Peyer's patch (tissue), 4 donors: ENCODE data around the gene ZFHX3. TPM values are rescaled to one million over a fixed set of nuclear protein-coding genes. Genes with fewer than 3 reads are reported as not detected.

Experiments
- DNase-seq, 3 donors: peaks; one replicate each; pipeline ENCODE4 v3.0.0-alpha.2; 2017 to 2019
- H3K27ac ChIP-seq, 4 donors: fragments of 200-600 bp; sonication (generic); one replicate each; pipeline ENCODE4 v1.5.1; 2016 to 2019
- H3K27me3 ChIP-seq, 2 donors: fragments of 200-600 bp; sonication (generic); one replicate each; pipeline ENCODE4 v1.5.1; 2019
- H3K36me3 ChIP-seq, 3 donors: fragments of 200-600 bp; sonication (generic); one replicate each; pipeline ENCODE4 v1.5.1; 2016 to 2019
- H3K4me1 ChIP-seq, 4 donors: fragments of 200-600 bp; sonication (generic); one replicate each; pipeline ENCODE4 v1.5.1; 2016 to 2019
- H3K4me3 ChIP-seq, 4 donors: fragments of 200-600 bp; sonication (generic); 1 replicate in 3 of 4; 2 replicates in 1 of 4; pipeline ENCODE4 v1.5.1; 2016 to 2019; ENCODE audit warnings: mild to moderate bottlenecking in 1 of 4
- H3K9me3 ChIP-seq, 4 donors: fragments of 200-600 bp; sonication (generic); one replicate each; pipeline ENCODE4 v1.5.1; 2016 to 2019; ENCODE audit warnings: mild to moderate bottlenecking in 1 of 4
- CTCF ChIP-seq, 6 experiments: fragments of 450-650 bp in 4 of 6; fragments of 200-600 bp in 2 of 6; sonication (generic) in 1 of 6; IDR thresholded peaks; one replicate each; pipeline ENCODE4 v1.5.1; 2017 to 2019; ENCODE audit warnings: antibody characterized with exemption in 6 of 6, mild to moderate bottlenecking in 3 of 6, moderate library complexity in 1 of 6
- POLR2A ChIP-seq, 2 donors: fragments of 450-650 bp; IDR thresholded peaks; one replicate each; pipeline ENCODE4 v1.5.1; 2017; ENCODE audit warnings: antibody characterized with exemption in 2 of 2, mild to moderate bottlenecking in 2 of 2, moderate library complexity in 2 of 2
- total RNA-seq, 4 donors: library from RNA; depleted of rRNA; stranded (reverse); fragments of >200 nt; gene quantifications; one replicate each; pipeline ENCODE4 v1.1.0, GENCODE V29; 2016

ZFHX3 gene
- total RNA-seq, 4 donors from 2014 or later = 6.3 to 39.6 (median 14.6) TPM

GRCh38 chr16:72786606-72787005, 261.3 kb downstream of the ZFHX3 start:
- TF ChIP-seq POLR2A (IDR thresholded peaks at IDR 0.05) = no peak
- TF ChIP-seq CTCF (IDR thresholded peaks at IDR 0.05) = no peak
- no peaks in the 10 kb centered on the region for H3K4me1 ChIP-seq
- DNase-seq = no peak
- no peaks in the 10 kb centered on the region for H3K27me3 ChIP-seq
- no peak overlapping the region for H3K4me3 ChIP-seq
- no peak overlapping the region for H3K27ac ChIP-seq
- no peaks in the 10 kb centered on the region for H3K9me3 ChIP-seq
- no peaks in the 10 kb centered on the region for H3K36me3 ChIP-seq

GRCh38 chr16:72785886-72786285, 262.0 kb downstream of the ZFHX3 start:
- DNase-seq = no peak
- Histone ChIP-seq H3K36me3 (no peaks in the 10 kb centered on the region), H3K4me1 (no peaks in the 10 kb centered on the region), H3K27ac (no peak overlapping the region), H3K4me3 (no peak overlapping the region), H3K27me3 (no peaks in the 10 kb centered on the region), H3K9me3 (no peaks in the 10 kb centered on the region)
- TF ChIP-seq CTCF (IDR thresholded peaks at IDR 0.05) = no peak
- no peak for TF ChIP-seq POLR2A (IDR thresholded peaks at IDR 0.05)

- Histone ChIP-seq H3K9me3 (no peaks in the 10 kb centered on the region), H3K27ac (no peak overlapping the region), H3K4me1 (no peaks in the 10 kb centered on the region), H3K27me3 (no peaks in the 10 kb centered on the region), H3K4me3 (no peak overlapping the region), H3K36me3 (no peaks in the 10 kb centered on the region)
- TF ChIP-seq POLR2A (IDR thresholded peaks at IDR 0.05) (no peak), CTCF (IDR thresholded peaks at IDR 0.05) (no peak)
- DNase-seq = no peak
These were observed 262.8 kb downstream of the ZFHX3 start for GRCh38 chr16:72785171-72785570.

GRCh38 chr16:72783716-72784318, 264.1 kb downstream of the ZFHX3 start:
- H3K27ac ChIP-seq = no peak overlapping the region
- no peak for DNase-seq
- no peaks in the 10 kb centered on the region for H3K36me3 ChIP-seq

GRCh38 chr16:72769876-72770275, 278.1 kb downstream of the ZFHX3 start:
- DNase-seq = no peak
- Histone ChIP-seq H3K9me3 (no peaks in the 10 kb centered on the region), H3K4me1 (no peaks in the 10 kb centered on the region), H3K27me3 (no peaks in the 10 kb centered on the region), H3K4me3 (no peak overlapping the region), H3K27ac (no peak overlapping the region), H3K36me3 (no peaks in the 10 kb centered on the region)
- TF ChIP-seq CTCF (IDR thresholded peaks at IDR 0.05) = no peak
- no peak for TF ChIP-seq POLR2A (IDR thresholded peaks at IDR 0.05)

More at GRCh38 chr16:72783716-72784318, 264.1 kb downstream of the ZFHX3 start:
- Histone ChIP-seq H3K4me3 (no peak overlapping the region), H3K4me1 (no peaks in the 10 kb centered on the region), H3K27me3 (no peaks in the 10 kb centered on the region), H3K9me3 (no peaks in the 10 kb centered on the region)
- TF ChIP-seq POLR2A (IDR thresholded peaks at IDR 0.05) = no peak
- no peak for TF ChIP-seq CTCF (IDR thresholded peaks at IDR 0.05)

- H3K36me3 ChIP-seq = no peaks in the 10 kb centered on the region
- no peaks in the 10 kb centered on the region for H3K9me3 ChIP-seq
- no peak overlapping the region for H3K27ac ChIP-seq
- no peak for DNase-seq
- no peak overlapping the region for H3K4me3 ChIP-seq
- TF ChIP-seq CTCF (IDR thresholded peaks at IDR 0.05) = no peak
- TF ChIP-seq POLR2A (IDR thresholded peaks at IDR 0.05) = no peak
- no peaks in the 10 kb centered on the region for H3K27me3 ChIP-seq
- no peaks in the 10 kb centered on the region for H3K4me1 ChIP-seq
These were observed 279.3 kb downstream of the ZFHX3 start for GRCh38 chr16:72768591-72768990.
